Heart right ventricle (tissue), 16 donors: ENCODE results near the gene SNRNP27. TPM values are rescaled to one million over a fixed set of nuclear protein-coding genes. Genes with fewer than 3 reads are reported as not detected.
A peak's percentile ranks its signal among the peaks of the same experiment; 100 is the strongest.

Source experiments
- ATAC-seq, 8 donors: fragments of 200-7000 bp; cut with Tn5 transposase; one replicate each; pipeline ENCODE4 v1.9.1; 2020; ENCODE audit warnings: mild to moderate bottlenecking in 8 of 8, moderate library complexity in 8 of 8, moderate number of reproducible peaks in 1 of 8
- DNase-seq, 2 donors: peaks; one replicate each; pipeline ENCODE4 v3.0.0-alpha.2; 2020
- H3K27ac ChIP-seq, 10 donors: fragments of 200-600 bp; sonication (generic) in 2 of 10; one replicate each; pipeline versions ENCODE4 v1.5.0 to v1.8.0; 2020 to 2022; ENCODE audit warnings: mild to moderate bottlenecking in 3 of 10
- H3K27me3 ChIP-seq, 7 donors: fragments of 200-600 bp; one replicate each; pipeline ENCODE4 v1.8.0; 2021 to 2022; ENCODE audit warnings: mild to moderate bottlenecking in 2 of 7
- H3K36me3 ChIP-seq, 9 donors: fragments of 200-600 bp; sonication (generic) in 1 of 9; one replicate each; pipeline versions ENCODE4 v1.5.0 to v1.8.0; 2020 to 2022; ENCODE audit warnings: mild to moderate bottlenecking in 2 of 9
- H3K4me1 ChIP-seq, 9 donors: fragments of 200-600 bp; sonication (generic) in 1 of 9; one replicate each; pipeline versions ENCODE4 v1.5.0 to v1.8.0; 2020 to 2022; ENCODE audit warnings: mild to moderate bottlenecking in 4 of 9
- H3K4me3 ChIP-seq, 10 donors: fragments of 200-600 bp; sonication (generic) in 2 of 10; one replicate each; pipeline versions ENCODE4 v1.5.0 to v1.8.0; 2020 to 2022; ENCODE audit warnings: mild to moderate bottlenecking in 7 of 10, moderate library complexity in 2 of 10
- H3K9me3 ChIP-seq, 11 donors: fragments of 200-600 bp in 10 of 11; sonication (generic) in 2 of 11; one replicate each; pipeline versions ENCODE4 v1.5.0 to v1.8.0; 2013 to 2022; ENCODE audit warnings: mild to moderate bottlenecking in 2 of 11, control low read depth in 1 of 11, moderate library complexity in 1 of 11
- WGBS, 2 donors: extraction: QIAGEN DNeasy Blood & Tissue Kit; methylation state at CpG; one replicate each; pipeline ENCODE4 v1.1.7; 2013; ENCODE audit warnings: inconsistent platforms in 1 of 2; 5-methylcytosine and 5-hydroxymethylcytosine counted together
- intact Hi-C, 10 donors: fragments of 100-400 bp; cut with DNase I; formaldehyde crosslinking; loops; one replicate each; pipeline versions ENCODE4 v1.11.1 to v1.14.2; 2022
- polyA plus RNA-seq, 2 donors: library from polyadenylated mRNA; stranded (reverse); fragments of 200-250 nt; gene quantifications; one replicate each; pipeline ENCODE4 v1.2.3, GENCODE V29; 2013
- total RNA-seq, 10 donors: library from RNA; stranded (reverse); fragmentation: NEBNext Ultra II Directional in 3 of 10; extraction: Animal tissue kit (Norgen Biotek cat#: 25700) in 3 of 10; gene quantifications; one replicate each; pipeline versions ENCODE4 v1.2.1 to v1.2.4, GENCODE V29; 2021 to 2023
- TF ChIP-seq, protein P1 (sequence below), 9 donors: fragments of 200-600 bp; sonication (generic) in 2 of 9; IDR thresholded peaks; one replicate each; pipeline versions ENCODE4 v1.5.0 to v1.8.0; 2021 to 2022; ENCODE audit warnings: antibody characterized with exemption in 9 of 9, mild to moderate bottlenecking in 5 of 9, moderate library complexity in 1 of 9
- donor health status: Arrhythmogenic right ventricular cardiomyopathy.
- donor health status: ischemic (EF 13 %, LVEDD 7.1; RV severe dilation, severe dysfunction).
- donor health status: healthy with polysubstance abuse.
- donor health status: DM: no; HTN: yes; CAD: no.
- donor health status: DM: no; HTN: no; CAD: no.
- donor health status: ischemic (EF 25% LVEDD 6.9; RV normal size, moderate dysfunction).
- donor health status: ischemic (EF 25% LVEDD 5.7; RV mildly dilated, moderate dysfunction).
- donor health status: healthy.
- donor health status: DM: yes; HTN: yes; CAD: no.
- donor health status: Ischemic cardiomyopathy.
- donor health status: ischemic (EF 35%, LVEDD 5.7; RV mildly dilated, moderate dysfunction).
- donor health status: nonischemic (EF 11% LVEDD 7.7; RV severe dilation, severe dysfunction).
- donor health status: DM: yes; HTN: yes; CAD: no.
- donor health status: PGD.
- donor health status: ischemic (EF 29% LVEDD 5.4; RV normal size, mild dysfunction).
- donor health status: nonischemic (EF 23%, LVEDD 6.1; RV moderate dilation, normal function).

Gene SNRNP27
- total and polyA plus RNA-seq, 12 donors, result 34.5 to 68.4 (median 53.7) TPM

DNA sequence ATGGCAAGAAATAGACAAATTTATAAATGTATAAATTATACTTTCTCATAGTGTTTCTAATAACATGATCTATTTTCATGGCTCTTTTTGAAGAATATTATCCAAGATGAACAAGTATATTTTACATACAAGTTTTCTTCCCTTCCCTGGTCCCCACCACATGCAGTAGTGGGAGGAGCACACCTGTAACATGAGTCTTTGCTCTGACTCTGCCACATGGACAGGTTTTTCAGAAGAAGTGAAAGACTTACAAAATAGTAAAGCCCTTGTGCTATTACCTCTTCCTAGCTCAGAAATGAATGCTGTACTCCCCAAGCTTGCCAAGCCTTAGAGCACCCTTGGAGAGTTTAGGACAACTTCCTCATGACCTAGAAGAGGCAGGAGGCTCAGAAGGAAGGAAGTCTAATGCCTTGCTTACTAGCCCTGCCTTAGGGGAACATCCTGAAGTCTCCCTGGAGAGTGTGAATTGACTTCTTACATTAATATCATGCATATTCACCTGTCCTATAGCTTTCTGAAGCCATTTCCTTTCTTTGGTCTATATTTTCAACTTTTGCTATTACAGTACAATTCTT, 39.6 kb downstream of the SNRNP27 start:
- Histone ChIP-seq H3K4me1 (peaks cover 5 to 68% (median 14%) of the 10 kb centered on the region in 9 donors), H3K27ac (peak overlapping the region in 5 of 10 donors; percentile 1 to 84 (median 15)), H3K9me3 (no peaks in the 10 kb centered on the region), H3K36me3 (peaks cover 0 to 70% (median 31%) of the 10 kb centered on the region in 9 donors), H3K4me3 (no peak overlapping the region), H3K27me3 (no peaks in the 10 kb centered on the region)
- no peak for DNase-seq
- intact Hi-C loops, result loop anchor here in 1 of 10 donors (10.0 kb wide), 1 partner anchor 131 kb away; no protein-coding TSS in a partner anchor
- TF ChIP-seq, protein P1, sequence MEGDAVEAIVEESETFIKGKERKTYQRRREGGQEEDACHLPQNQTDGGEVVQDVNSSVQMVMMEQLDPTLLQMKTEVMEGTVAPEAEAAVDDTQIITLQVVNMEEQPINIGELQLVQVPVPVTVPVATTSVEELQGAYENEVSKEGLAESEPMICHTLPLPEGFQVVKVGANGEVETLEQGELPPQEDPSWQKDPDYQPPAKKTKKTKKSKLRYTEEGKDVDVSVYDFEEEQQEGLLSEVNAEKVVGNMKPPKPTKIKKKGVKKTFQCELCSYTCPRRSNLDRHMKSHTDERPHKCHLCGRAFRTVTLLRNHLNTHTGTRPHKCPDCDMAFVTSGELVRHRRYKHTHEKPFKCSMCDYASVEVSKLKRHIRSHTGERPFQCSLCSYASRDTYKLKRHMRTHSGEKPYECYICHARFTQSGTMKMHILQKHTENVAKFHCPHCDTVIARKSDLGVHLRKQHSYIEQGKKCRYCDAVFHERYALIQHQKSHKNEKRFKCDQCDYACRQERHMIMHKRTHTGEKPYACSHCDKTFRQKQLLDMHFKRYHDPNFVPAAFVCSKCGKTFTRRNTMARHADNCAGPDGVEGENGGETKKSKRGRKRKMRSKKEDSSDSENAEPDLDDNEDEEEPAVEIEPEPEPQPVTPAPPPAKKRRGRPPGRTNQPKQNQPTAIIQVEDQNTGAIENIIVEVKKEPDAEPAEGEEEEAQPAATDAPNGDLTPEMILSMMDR (IDR thresholded peaks at IDR 0.05), result no peak
- ATAC-seq, result peak in 6 of 8 donors; percentile 52 to 81 (median 72)

DNA sequence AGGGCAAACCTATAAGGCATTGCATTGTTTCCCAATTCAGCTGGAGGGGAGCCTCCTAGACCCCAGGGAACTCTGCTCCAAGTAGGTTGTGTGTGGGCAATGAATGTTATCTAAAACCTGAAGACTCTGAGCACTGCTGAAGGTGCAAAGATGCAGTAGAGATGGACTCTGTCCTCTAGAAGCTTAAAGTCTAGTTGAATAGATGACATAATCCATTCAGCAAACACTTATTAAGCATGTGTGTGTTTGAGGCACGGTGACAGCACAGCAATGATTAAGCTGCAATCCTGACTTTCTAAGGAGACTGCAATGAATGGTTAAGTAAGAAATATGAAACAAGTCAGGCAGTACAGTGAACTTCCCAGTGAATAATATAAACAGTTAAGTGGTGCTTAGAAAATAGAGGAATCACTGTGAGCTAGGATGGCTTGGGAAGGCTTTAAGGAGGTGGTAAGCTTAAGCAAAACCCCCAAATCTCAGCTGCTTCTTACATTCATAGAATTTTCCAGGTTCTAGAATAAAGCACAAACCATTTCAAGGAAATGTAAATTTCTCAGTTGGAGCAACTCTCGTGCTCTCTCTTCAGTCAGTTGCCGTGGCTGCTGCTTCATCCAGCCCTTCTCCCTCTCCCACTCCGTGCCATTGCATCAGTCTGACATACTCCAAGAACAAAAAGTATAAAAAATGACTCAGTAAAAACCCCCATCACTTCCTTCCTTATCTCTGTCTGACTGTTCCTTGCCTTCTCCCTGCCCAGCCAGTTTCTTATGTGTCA, 40.3 kb downstream of the SNRNP27 start:
- ATAC-seq, result peak in 6 of 8 donors; percentile 44 to 88 (median 62)

DNA sequence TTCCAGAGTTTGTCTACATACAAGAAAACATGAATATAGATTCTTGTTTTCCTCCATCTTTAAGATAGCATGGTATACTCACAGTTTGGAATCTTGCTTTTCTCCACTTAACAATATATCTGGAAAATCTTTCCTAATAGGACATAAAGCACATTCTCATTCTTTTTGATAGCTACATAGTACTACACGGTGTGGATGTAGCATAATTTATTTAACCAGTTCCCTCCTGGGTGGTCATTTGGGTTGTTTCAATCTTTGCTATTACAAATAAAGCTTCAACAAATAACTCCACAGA, 40.8 kb downstream of the SNRNP27 start:
- TF ChIP-seq, protein P1 (IDR thresholded peaks at IDR 0.05), result no peak
- Histone ChIP-seq H3K27me3 (no peaks in the 10 kb centered on the region), H3K4me1 (peaks cover 5 to 59% (median 14%) of the 10 kb centered on the region in 9 donors), H3K9me3 (no peaks in the 10 kb centered on the region), H3K36me3 (peaks cover 0 to 70% (median 43%) of the 10 kb centered on the region in 9 donors), H3K4me3 (no peak overlapping the region), H3K27ac (peak overlapping the region in 1 of 10 donors; percentile 84)
- no peak for ATAC-seq
- WGBS, 2 donors, result 57 to 59% methylated on average over 1 of the region's 1 CpG
- intact Hi-C loops, result loop anchor here in 1 of 10 donors (10.0 kb wide), 1 partner anchor 130 kb away; no protein-coding TSS in a partner anchor
- no peak for DNase-seq

More for the DNA sequence above, 40.3 kb downstream of the SNRNP27 start:
- Histone ChIP-seq H3K27me3 (no peaks in the 10 kb centered on the region), H3K27ac (peak overlapping the region in 3 of 10 donors; percentile 10 to 84 (median 15)), H3K9me3 (no peaks in the 10 kb centered on the region), H3K4me3 (no peak overlapping the region), H3K36me3 (peaks cover 0 to 70% (median 38%) of the 10 kb centered on the region in 9 donors), H3K4me1 (peaks cover 5 to 64% (median 14%) of the 10 kb centered on the region in 9 donors)
- 52 to 59% methylated on average over 4 of the region's 4 CpGs for WGBS, 2 donors
- DNase-seq, result no peak
- TF ChIP-seq, protein P1 (IDR thresholded peaks at IDR 0.05), result no peak
- intact Hi-C loops, result loop anchor here in 1 of 10 donors (10.0 kb wide), 1 partner anchor 131 kb away; no protein-coding TSS in a partner anchor

DNA sequence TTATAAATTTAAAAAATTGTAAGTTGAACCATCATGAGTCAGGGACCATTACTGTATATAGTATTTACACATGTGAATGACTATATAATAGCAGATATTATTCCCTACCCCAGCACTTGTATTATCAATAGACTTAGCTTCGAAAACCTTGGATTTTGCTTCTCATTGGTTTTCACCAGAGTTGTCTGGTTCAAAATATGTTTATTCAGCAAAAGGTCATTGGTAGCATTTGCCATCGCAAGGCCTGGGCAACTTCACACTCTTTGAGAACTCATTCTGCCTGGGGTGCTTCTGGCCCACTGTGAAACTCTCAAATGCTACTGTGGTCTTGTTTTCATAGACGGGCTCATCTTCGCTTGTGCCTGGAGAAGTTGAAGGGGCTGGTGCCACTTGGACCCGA, 41.3 kb downstream of the SNRNP27 start:
- TF ChIP-seq, protein P1 (IDR thresholded peaks at IDR 0.05), result no peak
- H3K4me1 ChIP-seq, result peaks cover 5 to 55% (median 14%) of the 10 kb centered on the region in 9 donors
- ATAC-seq (no peak), DNase-seq (no peak)
- 96 to 98% methylated on average over 5 of the region's 5 CpGs for WGBS, 2 donors
- H3K27me3 ChIP-seq, result no peaks in the 10 kb centered on the region
- H3K27ac ChIP-seq, result peak overlapping the region in 1 of 10 donors; percentile 84
- H3K9me3 ChIP-seq, result no peaks in the 10 kb centered on the region
- intact Hi-C loops, result loop anchor here in 1 of 10 donors (10.0 kb wide), 1 partner anchor 130 kb away; no protein-coding TSS in a partner anchor
- peaks cover 0 to 70% (median 45%) of the 10 kb centered on the region in 9 donors for H3K36me3 ChIP-seq
- H3K4me3 ChIP-seq, result no peak overlapping the region
